Breast epithelium (tissue), 4 donors: ENCODE results near the gene SMPX. TPM values are rescaled to one million over a fixed set of nuclear protein-coding genes. Genes with fewer than 3 reads are reported as not detected.

Experiments
- DNase-seq, 2 donors: peaks; one replicate each; pipeline ENCODE4 v3.0.0-alpha.2; 2019; ENCODE audit warnings: low spot score in 2 of 2
- H3K27ac ChIP-seq, 2 donors: fragments of 200-600 bp; sonication (generic) in 1 of 2; one replicate each; pipeline ENCODE4 v1.5.1; 2016 to 2019; ENCODE audit warnings: mild to moderate bottlenecking in 1 of 2
- H3K27me3 ChIP-seq, 2 donors: fragments of 200-600 bp; sonication (generic) in 1 of 2; one replicate each; pipeline versions ENCODE4 v1.5.1 to v1.6.0; 2017 to 2019; ENCODE audit warnings: control low read depth in 1 of 2, mild to moderate bottlenecking in 1 of 2
- H3K36me3 ChIP-seq: fragments of 200-600 bp; one replicate; pipeline ENCODE4 v1.5.1; 2019
- H3K4me1 ChIP-seq, 2 donors: fragments of 200-600 bp; sonication (generic); one replicate each; pipeline ENCODE4 v1.5.1; 2016 to 2019; ENCODE audit warnings: control low read depth in 1 of 2
- H3K4me3 ChIP-seq, 3 donors: fragments of 200-600 bp; sonication (generic); 1 replicate in 2 of 3; 2 replicates in 1 of 3; pipeline ENCODE4 v1.5.1; 2016 to 2019; ENCODE audit warnings: mild to moderate bottlenecking in 3 of 3, moderate library complexity in 2 of 3
- H3K9me3 ChIP-seq, 2 donors: fragments of 200-600 bp; sonication (generic) in 1 of 2; one replicate each; pipeline ENCODE4 v1.5.1; 2016 to 2019; ENCODE audit warnings: control low read depth in 1 of 2
- POLR2A ChIP-seq: fragments of 450-650 bp; IDR thresholded peaks from one replicate; pipeline ENCODE4 v1.6.1; 2016; ENCODE audit warnings: antibody characterized with exemption, mild to moderate bottlenecking, moderate library complexity
- POLR2AphosphoS5 ChIP-seq, 3 donors: sonication (generic); formaldehyde crosslinking; IDR thresholded peaks; one replicate each; pipeline ENCODE4 v1.6.1; 2017; ENCODE audit warnings: antibody characterized with exemption in 3 of 3
- intact Hi-C: fragments of 100-400 bp; cut with DNase I; formaldehyde crosslinking; loops from one replicate; pipeline ENCODE4 v1.15.1; 2023; ENCODE audit warnings: low total_unique reads
- total RNA-seq, 3 donors: library from RNA; depleted of rRNA; stranded (reverse); fragments of >200 nt; gene quantifications; one replicate each; pipeline ENCODE4 v1.1.0, GENCODE V29; 2016
- TF ChIP-seq, protein P1 (sequence below), 3 donors: fragments of 450-650 bp; IDR thresholded peaks; one replicate each; pipeline ENCODE4 v1.5.1; 2016 to 2017; ENCODE audit warnings: antibody characterized with exemption in 3 of 3, mild to moderate bottlenecking in 3 of 3, moderate library complexity in 3 of 3

Gene SMPX
- 1 to 10 TPM in 1 of 3 donors, not detected in 2; 1.0 TPM for total RNA-seq

DNA sequence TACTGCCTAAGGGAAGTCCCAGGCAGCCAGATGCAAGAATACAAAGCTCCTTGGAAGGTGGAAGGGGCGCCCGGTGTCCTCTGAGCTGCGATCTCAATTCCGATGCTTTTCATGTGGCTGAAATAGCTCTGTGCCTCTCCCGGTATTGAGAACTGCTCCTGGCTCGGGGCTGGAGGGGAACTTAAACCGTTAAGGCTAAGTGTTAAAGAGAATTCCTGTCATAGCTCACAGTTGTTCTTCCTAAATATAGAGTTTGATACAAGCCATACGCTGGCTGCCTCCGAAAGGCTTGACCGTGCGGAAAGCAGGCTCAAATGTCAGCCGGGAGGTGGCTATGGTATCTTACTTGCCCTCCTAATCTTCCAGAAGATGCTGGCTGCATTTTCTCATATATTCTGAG, at the start of gene SMPX:
TSS of gene SMPX (minus strand) at position 157 of the 400 bp plus-strand sequence. CDS start 3,826 bp downstream, outside the sequence.
- H3K27ac ChIP-seq: no peak within 1 kb of the TSS
- H3K36me3 ChIP-seq: no peaks in the 10 kb centered on the region
- intact Hi-C loops: no loop called here
- peaks cover 0 to 37% of the 10 kb centered on the region in 2 donors for H3K27me3 ChIP-seq
- DNase-seq: no peak
- H3K4me3 ChIP-seq: no peak within 1 kb of the TSS
- H3K4me1 ChIP-seq: no peaks in the 10 kb centered on the region
- no peak for TF ChIP-seq POLR2A
- TF ChIP-seq POLR2AphosphoS5 (IDR thresholded peaks at IDR 0.05): no peak
- TF ChIP-seq, protein P1, sequence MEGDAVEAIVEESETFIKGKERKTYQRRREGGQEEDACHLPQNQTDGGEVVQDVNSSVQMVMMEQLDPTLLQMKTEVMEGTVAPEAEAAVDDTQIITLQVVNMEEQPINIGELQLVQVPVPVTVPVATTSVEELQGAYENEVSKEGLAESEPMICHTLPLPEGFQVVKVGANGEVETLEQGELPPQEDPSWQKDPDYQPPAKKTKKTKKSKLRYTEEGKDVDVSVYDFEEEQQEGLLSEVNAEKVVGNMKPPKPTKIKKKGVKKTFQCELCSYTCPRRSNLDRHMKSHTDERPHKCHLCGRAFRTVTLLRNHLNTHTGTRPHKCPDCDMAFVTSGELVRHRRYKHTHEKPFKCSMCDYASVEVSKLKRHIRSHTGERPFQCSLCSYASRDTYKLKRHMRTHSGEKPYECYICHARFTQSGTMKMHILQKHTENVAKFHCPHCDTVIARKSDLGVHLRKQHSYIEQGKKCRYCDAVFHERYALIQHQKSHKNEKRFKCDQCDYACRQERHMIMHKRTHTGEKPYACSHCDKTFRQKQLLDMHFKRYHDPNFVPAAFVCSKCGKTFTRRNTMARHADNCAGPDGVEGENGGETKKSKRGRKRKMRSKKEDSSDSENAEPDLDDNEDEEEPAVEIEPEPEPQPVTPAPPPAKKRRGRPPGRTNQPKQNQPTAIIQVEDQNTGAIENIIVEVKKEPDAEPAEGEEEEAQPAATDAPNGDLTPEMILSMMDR (IDR thresholded peaks at IDR 0.05): no peak
- no peaks in the 10 kb centered on the region for H3K9me3 ChIP-seq

DNA sequence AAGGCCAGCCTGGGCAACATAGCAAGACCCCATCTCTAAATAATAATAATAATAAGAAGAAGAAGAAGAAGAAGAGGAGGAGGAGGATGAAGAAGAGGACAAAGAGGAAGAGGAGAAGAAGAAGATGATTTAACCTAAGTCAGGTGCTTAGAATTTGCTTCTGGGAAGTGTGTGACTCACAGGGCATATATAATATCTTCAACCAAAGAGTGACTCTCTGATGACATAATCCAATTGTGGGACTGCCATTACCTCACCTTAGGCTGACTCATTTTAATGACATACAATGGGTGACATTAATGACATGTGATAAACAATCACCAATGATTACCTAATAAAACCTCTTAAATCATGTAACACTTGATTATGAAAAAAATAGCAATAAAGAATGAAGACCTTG, 48.8 kb upstream of the SMPX start:
- Histone ChIP-seq H3K4me3 (no peak overlapping the region), H3K9me3 (peaks cover 0 to 6% of the 10 kb centered on the region in 2 donors), H3K27ac (no peak overlapping the region), H3K36me3 (no peaks in the 10 kb centered on the region), H3K27me3 (peaks cover 0 to 15% of the 10 kb centered on the region in 2 donors), H3K4me1 (no peaks in the 10 kb centered on the region)
- no peak for DNase-seq
- no peak for TF ChIP-seq POLR2A
- no peak for TF ChIP-seq POLR2AphosphoS5 (IDR thresholded peaks at IDR 0.05)
- TF ChIP-seq, protein P1 (IDR thresholded peaks at IDR 0.05): no peak
- intact Hi-C loops: no loop called here

DNA sequence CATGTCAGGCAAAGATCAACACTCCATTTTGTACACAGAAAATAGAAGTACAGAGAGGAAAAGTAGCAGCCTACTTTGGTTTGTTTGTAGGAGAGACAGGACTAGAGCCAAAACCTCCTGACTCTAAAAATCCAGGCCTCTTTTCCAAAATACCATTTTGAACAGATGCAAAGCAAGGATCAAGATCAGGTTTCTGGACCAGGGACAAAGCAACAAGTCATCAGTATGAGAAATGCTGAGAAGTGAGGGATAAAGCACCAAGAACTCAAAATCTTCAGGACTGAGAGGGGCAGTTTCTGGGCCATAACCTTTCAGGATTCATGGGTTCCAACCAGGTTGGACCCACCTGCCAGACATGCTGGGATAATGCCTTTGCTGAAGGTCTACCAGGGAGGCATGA, 44.9 kb upstream of the SMPX start:
- intact Hi-C loops: no loop called here
- Histone ChIP-seq H3K4me3 (no peak overlapping the region), H3K9me3 (no peaks in the 10 kb centered on the region), H3K27me3 (peaks cover 0 to 15% of the 10 kb centered on the region in 2 donors), H3K27ac (no peak overlapping the region), H3K36me3 (no peaks in the 10 kb centered on the region), H3K4me1 (no peaks in the 10 kb centered on the region)
- TF ChIP-seq, protein P1 (IDR thresholded peaks at IDR 0.05): no peak
- TF ChIP-seq POLR2A (no peak), POLR2AphosphoS5 (IDR thresholded peaks at IDR 0.05) (no peak)
- no peak for DNase-seq

DNA sequence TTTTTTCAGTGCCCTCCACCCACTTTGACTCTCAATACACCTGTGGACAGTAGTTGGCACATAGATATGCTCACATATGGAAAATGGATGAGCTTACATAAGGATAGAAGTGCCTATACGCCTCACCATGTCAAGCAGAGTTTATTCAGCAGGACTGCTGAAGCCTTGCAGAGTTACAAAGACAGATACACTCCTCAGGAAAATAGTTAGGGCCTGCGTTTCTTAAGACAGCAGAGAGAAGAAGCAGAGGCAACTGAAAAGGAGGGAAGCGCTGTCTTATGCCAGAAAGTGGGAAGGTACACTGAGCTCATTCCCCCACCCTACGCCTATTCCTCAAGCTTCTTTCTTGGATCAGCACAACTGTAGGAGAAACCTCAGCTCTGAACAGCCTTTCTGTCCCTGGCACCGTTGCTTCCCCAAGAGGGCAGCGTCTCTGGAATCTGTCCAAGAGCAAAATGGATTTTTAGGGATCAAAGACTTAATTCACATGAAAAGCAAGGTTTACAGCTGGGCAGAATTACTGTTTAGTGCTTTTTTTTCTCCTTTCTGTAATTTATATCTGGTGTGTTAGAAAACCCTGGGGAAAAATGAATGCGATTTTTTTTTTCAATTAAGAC, 44.2 kb upstream of the SMPX start:
- Histone ChIP-seq H3K4me3 (no peak overlapping the region), H3K27me3 (peaks cover 0 to 12% of the 10 kb centered on the region in 2 donors), H3K36me3 (no peaks in the 10 kb centered on the region), H3K27ac (no peak overlapping the region), H3K4me1 (no peaks in the 10 kb centered on the region), H3K9me3 (no peaks in the 10 kb centered on the region)
- intact Hi-C loops: no loop called here
- TF ChIP-seq, protein P1 (IDR thresholded peaks at IDR 0.05): no peak
- TF ChIP-seq POLR2A (no peak), POLR2AphosphoS5 (IDR thresholded peaks at IDR 0.05) (no peak)
- no peak for DNase-seq

DNA sequence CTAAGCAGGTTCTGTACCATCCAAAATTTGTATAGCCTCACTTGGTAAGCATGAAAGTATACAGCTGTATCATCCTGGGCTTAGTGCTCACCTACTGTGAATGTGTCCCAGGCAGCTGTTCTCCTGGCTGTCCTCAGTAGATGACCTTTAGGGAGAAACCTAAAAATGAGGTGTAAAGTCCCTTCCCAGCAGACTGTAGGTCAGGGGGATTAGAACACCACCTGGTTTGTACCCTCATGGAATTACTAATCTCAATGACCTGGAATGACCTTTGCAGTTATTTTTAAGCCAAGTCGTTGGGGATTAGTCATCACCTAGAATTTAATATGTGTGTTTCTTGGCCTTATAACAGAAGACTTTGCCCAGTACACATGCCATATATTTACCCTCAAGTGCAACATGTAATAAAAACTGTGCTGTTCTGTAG, 42.4 kb upstream of the SMPX start:
- H3K4me1 ChIP-seq: no peaks in the 10 kb centered on the region
- H3K36me3 ChIP-seq: no peaks in the 10 kb centered on the region
- intact Hi-C loops: no loop called here
- H3K27ac ChIP-seq: peak overlapping the region in 1 of 2 donors; percentile 6
- H3K4me3 ChIP-seq: no peak overlapping the region
- TF ChIP-seq POLR2A: no peak
- TF ChIP-seq POLR2AphosphoS5 (IDR thresholded peaks at IDR 0.05): no peak
- TF ChIP-seq, protein P1 (IDR thresholded peaks at IDR 0.05): no peak
- no peaks in the 10 kb centered on the region for H3K9me3 ChIP-seq
- DNase-seq: no peak
- peaks cover 0 to 12% of the 10 kb centered on the region in 2 donors for H3K27me3 ChIP-seq
